H9 (cell line): Measurements from ENCODE around the gene SAFB. TPM values are rescaled to one million over a fixed set of nuclear protein-coding genes. Genes with fewer than 3 reads are reported as not detected.

Experiments used
- DNase-seq: peaks from one replicate; pipeline ENCODE4 v3.0.0-alpha.2; 2017
- H2AFZ ChIP-seq: one replicate; pipeline ENCODE4 v1.6.1; 2013; ENCODE audit warnings: mild to moderate bottlenecking, low read length, control low read depth, moderate library complexity
- H2AK5ac ChIP-seq: 2 replicates; pipeline ENCODE4 v1.6.1; 2013; ENCODE audit warnings: low read length, control low read depth, mixed read lengths; ENCODE audit not compliant: insufficient read length
- H2BK120ac ChIP-seq: one replicate; pipeline ENCODE4 v1.6.1; 2013; ENCODE audit warnings: low read depth, mild to moderate bottlenecking, low read length, control low read depth, inconsistent platforms; ENCODE audit not compliant: poor library complexity, severe bottlenecking
- H2BK12ac ChIP-seq: 2 replicates; pipeline ENCODE4 v1.6.1; 2013; ENCODE audit warnings: low read length, control low read depth, mixed read lengths, low read depth; ENCODE audit not compliant: insufficient read length
- H2BK15ac ChIP-seq: 2 replicates; pipeline ENCODE4 v1.6.1; 2013; ENCODE audit warnings: low read depth, low read length, control low read depth
- H2BK20ac ChIP-seq: one replicate; pipeline ENCODE4 v1.6.1; 2013; ENCODE audit warnings: low read depth, mild to moderate bottlenecking, low read length, control low read depth, inconsistent platforms; ENCODE audit not compliant: poor library complexity, severe bottlenecking
- H2BK5ac ChIP-seq: 2 replicates; pipeline ENCODE4 v1.6.1; 2013; ENCODE audit warnings: low read length, control low read depth, mixed read lengths; ENCODE audit not compliant: insufficient read length
- H3K14ac ChIP-seq: 2 replicates; pipeline ENCODE4 v1.6.1; 2013; ENCODE audit warnings: low read length, control low read depth; ENCODE audit not compliant: insufficient read depth
- H3K18ac ChIP-seq: 2 replicates; pipeline ENCODE4 v1.6.1; 2013; ENCODE audit warnings: low read depth, mild to moderate bottlenecking, mixed read lengths, low read length, control low read depth; ENCODE audit not compliant: insufficient read length
- H3K23ac ChIP-seq: 2 replicates; pipeline ENCODE4 v1.6.1; 2013; ENCODE audit warnings: low read length, control low read depth, mixed read lengths, low read depth; ENCODE audit not compliant: insufficient read length
- H3K23me2 ChIP-seq: 2 replicates; pipeline ENCODE4 v1.6.1; 2013; ENCODE audit warnings: low read depth, mild to moderate bottlenecking, mixed read lengths, low read length, control low read depth; ENCODE audit not compliant: insufficient read length, poor library complexity, severe bottlenecking
- H3K27ac ChIP-seq: 2 replicates; pipeline ENCODE4 v1.5.1; 2013; ENCODE audit warnings: low read length, control low read depth, mixed read lengths, low read depth; ENCODE audit not compliant: insufficient read length
- H3K27me3 ChIP-seq: 2 replicates; pipeline ENCODE4 v1.6.1; 2013; ENCODE audit warnings: low read length, control low read depth, inconsistent platforms; ENCODE audit not compliant: insufficient read depth
- H3K4ac ChIP-seq: 2 replicates; pipeline ENCODE4 v1.6.1; 2013; ENCODE audit warnings: low read depth, mild to moderate bottlenecking, control low read depth, inconsistent platforms, low read length, moderate library complexity
- H3K4me1 ChIP-seq: 2 replicates; pipeline ENCODE4 v1.6.1; 2013; ENCODE audit warnings: low read length, control low read depth, inconsistent platforms; ENCODE audit not compliant: insufficient read depth
- H3K4me2 ChIP-seq: 2 replicates; pipeline ENCODE4 v1.6.1; 2013; ENCODE audit warnings: low read length, control low read depth, mixed read lengths; ENCODE audit not compliant: insufficient read length, insufficient read depth
- H3K56ac ChIP-seq: 2 replicates; pipeline ENCODE4 v1.6.1; 2013; ENCODE audit warnings: low read depth, mild to moderate bottlenecking, mixed read lengths, low read length, control low read depth; ENCODE audit not compliant: insufficient read length
- H3K79me1 ChIP-seq: 2 replicates; pipeline ENCODE4 v1.6.1; 2013; ENCODE audit warnings: low read depth, mild to moderate bottlenecking, moderate library complexity, low read length, control low read depth, inconsistent platforms; ENCODE audit not compliant: insufficient read depth, poor library complexity, severe bottlenecking
- H3K79me2 ChIP-seq: 2 replicates; pipeline ENCODE4 v1.6.1; 2013; ENCODE audit warnings: low read length, control low read depth, inconsistent platforms; ENCODE audit not compliant: insufficient read depth
- H3K9ac ChIP-seq: 2 replicates; pipeline ENCODE4 v1.6.1; 2013; ENCODE audit warnings: low read length, control low read depth, mixed read lengths; ENCODE audit not compliant: insufficient read length; ENCODE audit errors: extremely low read depth
- H3K9me3 ChIP-seq: one replicate; pipeline ENCODE4 v1.6.1; 2013; ENCODE audit warnings: low read depth, low read length, inconsistent platforms; ENCODE audit not compliant: control insufficient read depth
- H3T11ph ChIP-seq: one replicate; pipeline ENCODE4 v1.6.1; 2013; ENCODE audit warnings: mild to moderate bottlenecking, low read length, control low read depth, inconsistent platforms
- H4K20me1 ChIP-seq: one replicate; pipeline ENCODE4 v1.6.1; 2013; ENCODE audit not compliant: control insufficient read depth, insufficient read length, insufficient read depth
- H4K5ac ChIP-seq: 2 replicates; pipeline ENCODE4 v1.6.1; 2013; ENCODE audit warnings: low read depth, mild to moderate bottlenecking, mixed read lengths, low read length, control low read depth; ENCODE audit not compliant: insufficient read length
- H4K8ac ChIP-seq: replicated peaks from 2 replicates; pipeline ENCODE4 v1.6.1; 2013; ENCODE audit warnings: low read length, control low read depth, mixed read lengths, low read depth; ENCODE audit not compliant: insufficient read length
- H4K91ac ChIP-seq: 2 replicates; pipeline ENCODE4 v1.6.1; 2013; ENCODE audit warnings: low read depth, mild to moderate bottlenecking, moderate library complexity, mixed read lengths, low read length, control low read depth; ENCODE audit not compliant: insufficient read length
- H3K27ac Mint-ChIP-seq, 3 experiments: 2 replicates in 2 of 3; 3 replicates in 1 of 3; pipeline ENCODE4 v1.8.0; 2020 to 2021; ENCODE audit warnings: mixed read lengths in 3 of 3, mild to moderate bottlenecking in 1 of 3, moderate library complexity in 1 of 3
- H3K27me3 Mint-ChIP-seq: 2 replicates; pipeline ENCODE4 v1.8.0; 2021; ENCODE audit warnings: low read depth, mild to moderate bottlenecking, moderate library complexity, mixed read lengths
- H3K36me3 Mint-ChIP-seq, 3 experiments: 2 replicates in 2 of 3; 3 replicates in 1 of 3; pipeline ENCODE4 v1.8.0; 2020 to 2021; ENCODE audit warnings: low read depth in 3 of 3, mixed read lengths in 3 of 3; ENCODE audit not compliant: insufficient read depth in 1 of 3
- H3K4me1 Mint-ChIP-seq, 2 experiments: 2 replicates each; pipeline ENCODE4 v1.8.0; 2020; ENCODE audit warnings: mixed read lengths in 2 of 2
- H3K4me3 Mint-ChIP-seq, 2 experiments: 2 replicates in 1 of 2; 3 replicates in 1 of 2; pipeline ENCODE4 v1.8.0; 2020 to 2021; ENCODE audit warnings: mild to moderate bottlenecking in 2 of 2, mixed read lengths in 2 of 2, moderate library complexity in 1 of 2
- H3K9me3 Mint-ChIP-seq, 2 experiments: 2 replicates in 1 of 2; 3 replicates in 1 of 2; pipeline ENCODE4 v1.8.0; 2020; ENCODE audit warnings: mild to moderate bottlenecking in 2 of 2, mixed read lengths in 2 of 2, moderate library complexity in 1 of 2
- CTCF ChIP-seq: fragments of 200-600 bp; sonication (generic); conservative IDR thresholded peaks from 3 replicates; pipeline ENCODE4 v1.8.0; 2021; ENCODE audit warnings: antibody characterized with exemption, mild to moderate bottlenecking
- WGBS: extraction: QIAGEN DNeasy Blood & Tissue Kit; methylation state at CpG from one replicate; pipeline ENCODE4 v1.1.7; 2013; ENCODE audit warnings: missing lambda C conversion rate, low lambda C conversion rate, mixed read lengths; ENCODE audit not compliant: insufficient read length; ENCODE audit errors: extremely low coverage; 5-methylcytosine and 5-hydroxymethylcytosine counted together
- total RNA-seq: library from RNA; stranded (reverse); gene quantifications from 2 replicates; pipeline ENCODE4 v1.2.1, GENCODE V29; 2021

Gene SAFB
- total RNA-seq, 1 experiment from 2014 or later, result 110 TPM

GRCh38 chr19:5632241-5632612, 9.3 kb downstream of the SAFB start:
- no peak overlapping the region for H2AK5ac ChIP-seq
- no peaks in the 10 kb centered on the region for H4K20me1 ChIP-seq
- no peak overlapping the region for H3K56ac ChIP-seq
- Mint-ChIP-seq H3K36me3 (peaks cover 8 to 59% (median 42%) of the 10 kb centered on the region in 3 experiments; a peak in 6 of 7 replicates), H3K27ac (peak overlapping the region in 1 of 3 experiments; percentile 6; a peak in 1 of 7 replicates), H3K9me3 (no peaks in the 10 kb centered on the region), H3K4me3 (no peak overlapping the region), H3K27me3 (no peaks in the 10 kb centered on the region), H3K4me1 (peaks cover 5% of the 10 kb centered on the region in 2 experiments)
- peaks cover 26% of the 10 kb centered on the region for H3K79me1 ChIP-seq
- H3K4ac ChIP-seq, result no peak overlapping the region
- H3K14ac ChIP-seq, result no peak overlapping the region
- no peak overlapping the region for H2BK5ac ChIP-seq
- TF ChIP-seq CTCF, result no peak
- no peak overlapping the region for H2BK12ac ChIP-seq
- H4K8ac ChIP-seq, result no peak overlapping the region
- H3K4me1 ChIP-seq, result no peaks in the 10 kb centered on the region
- no peaks in the 10 kb centered on the region for H3K9me3 ChIP-seq
- no peak overlapping the region for H2BK20ac ChIP-seq
- H3K23me2 ChIP-seq, result no peaks in the 10 kb centered on the region
- no peaks in the 10 kb centered on the region for H3K27me3 ChIP-seq
- no peak overlapping the region for H3K27ac ChIP-seq
- no peak overlapping the region for H3K18ac ChIP-seq
- no peak overlapping the region for H3K23ac ChIP-seq
- no peak overlapping the region for H4K5ac ChIP-seq
- no peak overlapping the region for H2BK15ac ChIP-seq
- no peak overlapping the region for H2BK120ac ChIP-seq
- H4K91ac ChIP-seq, result no peak overlapping the region
- no CpG with 5 or more reads among the region's 4 CpGs for WGBS
- no peak for DNase-seq
- peaks cover 55% of the 10 kb centered on the region; the same call in 1 of the 2 replicates for H3K79me2 ChIP-seq
- H3K4me2 ChIP-seq, result no peak overlapping the region
- H3K9ac ChIP-seq, result no peak overlapping the region
- H3T11ph ChIP-seq, result no peak overlapping the region
- no peak overlapping the region for H2AFZ ChIP-seq
